ENCODE measurements around the gene INPP1. TPM values are rescaled to one million over a fixed set of nuclear protein-coding genes. Genes with fewer than 3 reads are reported as not detected.

Gene INPP1
- total and polyA plus RNA-seq, 2 of the 8 experiments (the other 6 are each of a cell fraction or from before 2014, with no cell fraction given), result 0.88 to 3.0 TPM

DNA sequence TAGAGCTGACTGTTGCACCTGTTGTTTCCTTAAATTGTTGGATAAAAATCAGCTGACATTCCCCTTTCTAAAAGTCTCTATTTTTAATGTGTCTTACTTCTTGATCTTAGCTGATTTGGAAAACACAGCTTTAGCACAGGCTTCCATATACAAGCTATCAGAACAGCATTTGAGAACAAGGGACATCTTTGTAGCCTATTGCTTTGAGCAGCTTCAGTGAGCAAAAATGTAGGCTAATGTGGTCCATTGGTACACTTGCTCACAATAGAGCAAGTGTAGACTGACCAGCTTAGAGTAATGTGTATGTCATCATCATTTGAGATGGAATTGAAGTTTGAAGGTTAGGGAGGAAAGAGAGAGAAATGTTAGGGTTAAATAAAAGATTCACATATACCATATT is 7.0 kb downstream of the INPP1 start:
- Histone ChIP-seq H2AFZ (ENCODE audit: low read length) (no peak overlapping the region), H3K79me1 (ENCODE audit: low read depth, low read length) (no peaks in the 10 kb centered on the region), H2BK15ac (ENCODE audit: low read length) (no peak overlapping the region), H3K27me3 (replicated peaks in 1 of 4; ENCODE audit: control insufficient read depth in 3 of 4, extremely low read depth in 1 of 4, insufficient read depth in 3 of 4, low read length in 3 of 4) (no peaks in the 10 kb centered on the region), H4K20me1 (replicated peaks in 1 of 2; ENCODE audit: control insufficient read depth in 1 of 2, insufficient read depth in 2 of 2, low read length in 2 of 2) (no peaks in the 10 kb centered on the region), H3K4me3 (ENCODE audit: extremely low read depth in 1 of 4, insufficient read depth in 2 of 4, low read depth in 3 of 4, low read length in 4 of 4) (no peak overlapping the region), H3K79me2 (ENCODE audit: control insufficient read depth in 1 of 2, insufficient read depth in 2 of 2, low read length in 2 of 2) (no peaks in the 10 kb centered on the region), H3K4me1 (replicated peaks in 1 of 4; ENCODE audit: control insufficient read depth in 3 of 4, insufficient read depth in 4 of 4, low read length in 3 of 4) (no peaks in the 10 kb centered on the region), H3K14ac (ENCODE audit: insufficient read length) (no peak overlapping the region), H3K23ac (ENCODE audit: insufficient read length) (no peak overlapping the region), H3K36me3 (ENCODE audit: control insufficient read depth in 2 of 4, insufficient read depth in 4 of 4, low read length in 3 of 4) (no peaks in the 10 kb centered on the region), H4K91ac (replicated peaks; ENCODE audit: insufficient read length, low read length) (no peak overlapping the region), H3K4ac (replicated peaks; ENCODE audit: insufficient read length, low read depth, low read length) (no peak overlapping the region), H2BK20ac (ENCODE audit: low read length) (no peak overlapping the region), H3K4me2 (ENCODE audit: insufficient read depth in 1 of 2, low read depth in 2 of 2, low read length in 2 of 2) (no peak overlapping the region), H3K27ac (ENCODE audit: low read depth, low read length) (no peak overlapping the region), H2BK12ac (ENCODE audit: low read depth, low read length) (no peak overlapping the region), H3K23me2 (ENCODE audit: low read depth, low read length) (no peaks in the 10 kb centered on the region), H3K18ac (ENCODE audit: extremely low read depth, low read length) (no peak overlapping the region), H3K9ac (replicated peaks in 1 of 4; ENCODE audit: extremely low read depth in 1 of 4, low read depth in 3 of 4, low read length in 3 of 4) (no peak overlapping the region; a peak in 1 of 7 replicates), H2BK120ac (replicated peaks; ENCODE audit: low read depth, low read length) (no peak overlapping the region), H2AK5ac (ENCODE audit: low read depth, low read length) (no peak overlapping the region), H3K56ac (replicated peaks; ENCODE audit: insufficient read length, low read depth, low read length) (no peak overlapping the region), H3K9me3 (ENCODE audit: insufficient read depth in 2 of 2, low read depth in 1 of 2, low read length in 1 of 2) (no peaks in the 10 kb centered on the region), H4K8ac (ENCODE audit: extremely low read depth, insufficient read depth, low read length) (no peak overlapping the region), H2BK5ac (ENCODE audit: low read depth, low read length) (no peak overlapping the region), H4K5ac (ENCODE audit: insufficient read length, low read depth, low read length) (no peak overlapping the region)
- POLR2A ChIA-PET (ENCODE audit: partially characterized antibody), result no interaction called here
- TF ChIP-seq TAF1 (IDR thresholded peaks at IDR 0.05; ENCODE audit: low read depth, low read length), result no peak
- TF ChIP-seq POLR2A (IDR thresholded peaks at IDR 0.05; ENCODE audit: control extremely low read depth in 1 of 2, low read depth in 2 of 2, low read length in 2 of 2), result no peak
- TF ChIP-seq CBX5 (IDR thresholded peaks at IDR 0.05; ENCODE audit: low read depth, low read length), result no peak
- TF ChIP-seq SIX5 (IDR thresholded peaks at IDR 0.05; ENCODE audit: low read depth, low read length), result no peak
- TF ChIP-seq POLR2AphosphoS5 (IDR thresholded peaks at IDR 0.05; ENCODE audit: low read depth, low read length), result no peak
- no peak for TF ChIP-seq GTF2F1 (IDR thresholded peaks at IDR 0.05; ENCODE audit: borderline replicate concordance, low read depth, low read length)
- TF ChIP-seq SUZ12 (IDR thresholded peaks at IDR 0.05; ENCODE audit: low read length), result no peak
- no peak for TF ChIP-seq EP300 (IDR thresholded peaks at IDR 0.05; ENCODE audit: borderline replicate concordance in 1 of 2, low read depth in 2 of 2, low read length in 2 of 2)
- no peak for TF ChIP-seq SP2 (IDR thresholded peaks at IDR 0.05; ENCODE audit: low read length)
- TF ChIP-seq TCF12 (IDR thresholded peaks at IDR 0.05; ENCODE audit: low read depth, low read length), result no peak
- TF ChIP-seq FOSL1 (IDR thresholded peaks at IDR 0.05; ENCODE audit: insufficient read depth, low read depth, low read length), result no peak
- TF ChIP-seq MAFK (IDR thresholded peaks at IDR 0.05; ENCODE audit: low read depth, low read length), result no peak
- no peak for TF ChIP-seq SIRT6 (IDR thresholded peaks at IDR 0.05; ENCODE audit: low read length)
- TF ChIP-seq ZNF274 (IDR thresholded peaks at IDR 0.05; ENCODE audit: borderline replicate concordance, extremely low read depth, low read length), result no peak
- TF ChIP-seq NRF1 (IDR thresholded peaks at IDR 0.05; ENCODE audit: low read depth, low read length), result no peak
- no peak for TF ChIP-seq RXRA (IDR thresholded peaks at IDR 0.05; ENCODE audit: insufficient read depth, low read depth, low read length)
- TF ChIP-seq CHD2 (IDR thresholded peaks at IDR 0.05; ENCODE audit: low read length), result no peak
- no peak for TF ChIP-seq KDM4A (IDR thresholded peaks at IDR 0.05; ENCODE audit: low read depth, low read length, severe bottlenecking)
- CTCF ChIA-PET (ENCODE audit: partially characterized antibody), result interaction anchor here (1.4 kb wide), 1 partner anchor 9 kb away, joined by 4 read pairs; no protein-coding TSS in a partner anchor
- FAIRE-seq (no peak), DNase-seq (ENCODE audit: low read depth in 1 of 2, low spot score in 2 of 2) (no peak)

All from H1 (cell line).